HepG2 (cell line): ENCODE results near the gene ABCA2. TPM values are rescaled to one million over a fixed set of nuclear protein-coding genes. Genes with fewer than 3 reads are reported as not detected.

ENCODE experiments used
- ATAC-seq: fragments of 200-7000 bp; cut with Tn5 transposase; 3 replicates; pipeline ENCODE4 v1.9.1; 2020; ENCODE audit warnings: mild to moderate bottlenecking, moderate library complexity
- BruUV-seq: library from RNA; stranded (reverse); fragments of 400-500 nt; replicated peaks from 2 replicates; lab custom pipeline; 2021; lab: Mats Ljungman, UMichigan
- CTCF ChIA-PET: fragments of 300-600 bp; formaldehyde crosslinking; extraction: SDS; loops from one replicate; lab custom pipeline; 2021; ENCODE audit warnings: low total read pairs, inconsistent platforms, low intra/inter-chr PET ratio; lab: Yijun Ruan, JAX
- POLR2A ChIA-PET: fragments of 350-600 bp; sonication (Branson Sonifier 250); formaldehyde crosslinking; loops from one replicate; lab custom pipeline; 2020; ENCODE audit warnings: antibody characterized with exemption, inconsistent platforms; lab: Yijun Ruan, JAX
- DNase-seq: peaks from one replicate; pipeline ENCODE4 v3.0.0-alpha.2; 2015; ENCODE audit warnings: low spot score
- FAIRE-seq: peaks from 3 replicates; lab custom pipeline; 2011; peaks lifted over from hg19 to GRCh38; lab: Jason Lieb, UNC
- H2AFZ ChIP-seq: one replicate; pipeline ENCODE4 v1.6.1; 2011; ENCODE audit warnings: low read length, inconsistent platforms
- H3K27ac ChIP-seq: fragments of 300-600 bp; 3 replicates; pipeline ENCODE4 v1.8.0; 2011; ENCODE audit warnings: mixed run types, mild to moderate bottlenecking, mixed read lengths, low read length, inconsistent platforms; ENCODE audit not compliant: insufficient read depth; ENCODE audit errors: extremely low read length
- H3K27me3 ChIP-seq, 2 experiments: fragments of 200-600 bp in 1 of 2; 2 replicates in 1 of 2; 3 replicates in 1 of 2; pipeline versions ENCODE4 v1.6.0 to v1.8.0; 2011; ENCODE audit warnings: low read length in 2 of 2, mild to moderate bottlenecking in 2 of 2, moderate library complexity in 2 of 2, inconsistent platforms in 1 of 2; ENCODE audit not compliant: insufficient read depth in 2 of 2, control insufficient read depth in 1 of 2
- H3K36me3 ChIP-seq, 2 experiments: fragments of 200-600 bp in 1 of 2; replicated peaks in 1 of 2; 2 replicates in 1 of 2; 3 replicates in 1 of 2; pipeline versions ENCODE4 v1.5.1 to v1.8.0; 2011; ENCODE audit warnings: low read length in 2 of 2, inconsistent platforms in 1 of 2; ENCODE audit not compliant: insufficient read depth in 2 of 2, control insufficient read depth in 1 of 2
- H3K4me1 ChIP-seq: 2 replicates; pipeline ENCODE4 v1.5.1; 2012; ENCODE audit warnings: low read length, inconsistent platforms; ENCODE audit not compliant: insufficient read depth
- H3K4me2 ChIP-seq: 2 replicates; pipeline ENCODE4 v1.6.0; 2011; ENCODE audit warnings: low read depth, low read length, inconsistent platforms
- H3K4me3 ChIP-seq, 3 experiments: fragments of 200-600 bp in 1 of 3; sonication (generic), shearing (Covaris generic) in 1 of 3; replicated peaks in 1 of 3; 2 replicates each; pipeline ENCODE4 v1.5.1; 2011 to 2016; ENCODE audit warnings: low read length in 3 of 3, inconsistent platforms in 2 of 3, low read depth in 2 of 3, mild to moderate bottlenecking in 2 of 3, control low read depth in 1 of 3, mixed read lengths in 1 of 3; ENCODE audit not compliant: insufficient read depth in 1 of 3
- H3K79me2 ChIP-seq: one replicate; pipeline ENCODE4 v1.6.1; 2011; ENCODE audit warnings: low read length, inconsistent platforms; ENCODE audit not compliant: insufficient read depth
- H3K9ac ChIP-seq: 2 replicates; pipeline ENCODE4 v1.6.0; 2011; ENCODE audit warnings: mild to moderate bottlenecking, low read depth, low read length, inconsistent platforms; ENCODE audit not compliant: insufficient read depth
- H3K9me3 ChIP-seq: 2 replicates; pipeline ENCODE4 v1.5.1; 2012; ENCODE audit warnings: mild to moderate bottlenecking, low read length
- H4K20me1 ChIP-seq: 2 replicates; pipeline ENCODE4 v1.6.0; 2011; ENCODE audit warnings: inconsistent platforms, mild to moderate bottlenecking, low read length, moderate library complexity; ENCODE audit not compliant: insufficient read depth
- HNRNPL ChIP-seq: fragments of 200-400 bp; formaldehyde crosslinking; IDR thresholded peaks from 2 replicates; pipeline ENCODE4 v1.6.1; 2017; ENCODE audit warnings: mild to moderate bottlenecking, low read depth, low read length
- KAT7 ChIP-seq: IDR thresholded peaks from 2 replicates; pipeline ENCODE4 v1.6.1; 2018; ENCODE audit warnings: borderline replicate concordance, missing compliant biosample characterization
- MED8 ChIP-seq: sonication (generic); formaldehyde crosslinking; IDR thresholded peaks from 2 replicates; pipeline ENCODE4 v1.8.1; 2023; ENCODE audit warnings: mild to moderate bottlenecking, missing genetic modification reagents; ENCODE audit not compliant: insufficient replicate concordance
- MLXIP ChIP-seq: sonication (generic); formaldehyde crosslinking; IDR thresholded peaks from 2 replicates; pipeline ENCODE4 v1.9.0; 2021; ENCODE audit warnings: missing genetic modification reagents, borderline replicate concordance
- NR2C2 ChIP-seq: sonication (generic); formaldehyde crosslinking; IDR thresholded peaks from 2 replicates; pipeline ENCODE4 v1.4.0; 2020; ENCODE audit warnings: missing genetic modification reagents, mild to moderate bottlenecking, moderate library complexity, borderline replicate concordance
- SMAD3 ChIP-seq: sonication (generic); formaldehyde crosslinking; IDR thresholded peaks from 2 replicates; pipeline ENCODE4 v1.4.0; 2020; ENCODE audit warnings: missing genetic modification reagents
- SNAPC4 ChIP-seq: sonication (generic); formaldehyde crosslinking; IDR thresholded peaks from 2 replicates; pipeline ENCODE4 v1.4.0; 2020; ENCODE audit warnings: mild to moderate bottlenecking, missing genetic modification reagents
- ZFAT ChIP-seq: sonication (generic); formaldehyde crosslinking; conservative IDR thresholded peaks from 2 replicates; pipeline ENCODE4 v1.8.1; 2023; ENCODE audit warnings: missing genetic modification reagents, inconsistent platforms
- ZNF367 ChIP-seq: sonication (generic); formaldehyde crosslinking; IDR thresholded peaks from 2 replicates; pipeline ENCODE4 v1.4.0; 2020; ENCODE audit warnings: missing genetic modification reagents, borderline replicate concordance
- ZNF562 ChIP-seq: sonication (generic); formaldehyde crosslinking; IDR thresholded peaks from 2 replicates; pipeline ENCODE4 v1.8.0; 2022; ENCODE audit warnings: missing genetic modification reagents, borderline replicate concordance
- WGBS: methylation state at CpG from one replicate; pipeline ENCODE4 v1.1.6; 2017; ENCODE audit warnings: low lambda C conversion rate; 5-methylcytosine and 5-hydroxymethylcytosine counted together
- in situ Hi-C: cut with HindIII; loops from 2 replicates; pipeline ENCODE4 v1.10.0; 2017; ENCODE audit warnings: low pct_unique_long_range_greater_than_20kb; ENCODE audit not compliant: extremely low pct_ligation_motif_present
- intact Hi-C: fragments of 100-400 bp; cut with micrococcal nuclease; formaldehyde crosslinking; loops from one replicate; pipeline ENCODE4 v1.10.0; 2022; ENCODE audit not compliant: unreplicated experiment
- polyA plus RNA-seq, 8 experiments: library from polyadenylated mRNA; depleted of rRNA in 3 of 8; stranded (reverse) in 7 of 8; unstranded in 1 of 8; fragments of >200 nt; fragmentation: Illumina TruSeq in 4 of 8; extraction: Trizol in 4 of 8; gene quantifications; 2 replicates each; pipeline versions ENCODE4 v1.2.1 to v1.2.3, GENCODE V29; 2011 to 2016; ENCODE audit warnings: low read depth in 4 of 8, missing spikeins in 1 of 8, mixed read lengths in 1 of 8; ENCODE audit not compliant: insufficient read depth in 1 of 8
- total RNA-seq, 5 experiments: library from RNA; depleted of rRNA; stranded (reverse); fragments of >200 nt; fragmentation: Illumina TruSeq; extraction: Trizol; gene quantifications; 2 replicates each; pipeline ENCODE4 v1.2.3, GENCODE V29; 2016; ENCODE audit warnings: low read depth in 1 of 5
- TF ChIP-seq, protein P1 (sequence below): sonication (generic); formaldehyde crosslinking; IDR thresholded peaks from 2 replicates; pipeline ENCODE4 v1.9.0; 2022; ENCODE audit warnings: low read depth, missing genetic modification reagents
- TF ChIP-seq, protein P2 (sequence below): sonication (generic); IDR thresholded peaks from 2 replicates; pipeline ENCODE4 v1.6.1; 2016; ENCODE audit warnings: low read depth, borderline replicate concordance

Gene ABCA2
- total and polyA plus RNA-seq, 2 of the 13 experiments (the other 11 are each of a cell fraction or from before 2014, with no cell fraction given), result 2.9 to 19.2 TPM

GRCh38 chr9:137023157-137023556 is 4.9 kb downstream of the ABCA2 start (continued):
- TF ChIP-seq, protein P1, sequence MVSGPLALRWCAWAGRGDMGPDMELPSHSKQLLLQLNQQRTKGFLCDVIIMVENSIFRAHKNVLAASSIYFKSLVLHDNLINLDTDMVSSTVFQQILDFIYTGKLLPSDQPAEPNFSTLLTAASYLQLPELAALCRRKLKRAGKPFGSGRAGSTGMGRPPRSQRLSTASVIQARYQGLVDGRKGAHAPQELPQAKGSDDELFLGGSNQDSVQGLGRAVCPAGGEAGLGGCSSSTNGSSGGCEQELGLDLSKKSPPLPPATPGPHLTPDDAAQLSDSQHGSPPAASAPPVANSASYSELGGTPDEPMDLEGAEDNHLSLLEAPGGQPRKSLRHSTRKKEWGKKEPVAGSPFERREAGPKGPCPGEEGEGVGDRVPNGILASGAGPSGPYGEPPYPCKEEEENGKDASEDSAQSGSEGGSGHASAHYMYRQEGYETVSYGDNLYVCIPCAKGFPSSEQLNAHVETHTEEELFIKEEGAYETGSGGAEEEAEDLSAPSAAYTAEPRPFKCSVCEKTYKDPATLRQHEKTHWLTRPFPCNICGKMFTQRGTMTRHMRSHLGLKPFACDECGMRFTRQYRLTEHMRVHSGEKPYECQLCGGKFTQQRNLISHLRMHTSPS (CRISPR knock-in tag), result peak; percentile 31; the same call in 1 of the 2 replicates
- TF ChIP-seq NR2C2 (CRISPR knock-in tag) (peak; percentile 81), ZNF562 (no peak), HNRNPL (peak; percentile 34; the same call in 1 of the 2 replicates)
- TF ChIP-seq, protein P2, sequence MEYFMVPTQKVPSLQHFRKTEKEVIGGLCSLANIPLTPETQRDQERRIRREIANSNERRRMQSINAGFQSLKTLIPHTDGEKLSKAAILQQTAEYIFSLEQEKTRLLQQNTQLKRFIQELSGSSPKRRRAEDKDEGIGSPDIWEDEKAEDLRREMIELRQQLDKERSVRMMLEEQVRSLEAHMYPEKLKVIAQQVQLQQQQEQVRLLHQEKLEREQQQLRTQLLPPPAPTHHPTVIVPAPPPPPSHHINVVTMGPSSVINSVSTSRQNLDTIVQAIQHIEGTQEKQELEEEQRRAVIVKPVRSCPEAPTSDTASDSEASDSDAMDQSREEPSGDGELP, result peak; percentile 74

DNA sequence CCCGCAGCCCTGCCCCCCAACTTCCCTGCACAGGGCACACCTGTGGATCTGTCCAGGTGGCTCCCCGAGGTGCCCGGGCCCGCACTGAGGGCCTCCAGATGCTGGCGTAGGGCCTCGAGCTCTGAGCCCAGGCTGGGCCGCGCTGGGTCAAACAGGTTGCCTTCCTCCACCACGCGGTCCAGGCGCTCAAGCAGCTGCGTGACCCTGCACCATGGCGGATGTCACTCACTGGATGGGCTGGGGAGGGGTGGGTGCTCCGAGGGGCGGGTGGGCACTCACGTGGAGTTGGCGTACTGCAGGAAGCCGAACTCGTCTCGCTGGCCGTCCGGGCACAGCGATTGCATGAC is 5.4 kb downstream of the ABCA2 start:
- ATAC-seq, result peak; percentile 3; the same call in 2 of the 3 replicates
- TF ChIP-seq SNAPC4 (CRISPR knock-in tag) (no peak), ZFAT (CRISPR knock-in tag) (no peak), MED8 (CRISPR knock-in tag) (no peak), ZNF367 (CRISPR knock-in tag) (no peak), MLXIP (no peak), KAT7 (no peak), SMAD3 (CRISPR knock-in tag) (no peak)

More for the DNA sequence above, 5.4 kb downstream of the ABCA2 start:
- DNase-seq, result no peak
- intact Hi-C loops, result no loop called here
- no peaks in the 10 kb centered on the region for H3K36me3 ChIP-seq
- no peaks in the 10 kb centered on the region for H4K20me1 ChIP-seq
- no peak overlapping the region; a peak in 1 of 6 replicates for H3K4me3 ChIP-seq
- in situ Hi-C loops, result no loop called here
- BruUV-seq, result no TSS peak
- H3K79me2 ChIP-seq, result no peaks in the 10 kb centered on the region
- peaks cover 61% of the 10 kb centered on the region for H3K4me1 ChIP-seq
- H3K9me3 ChIP-seq, result no peaks in the 10 kb centered on the region
- H3K9ac ChIP-seq, result peak overlapping the region; percentile 11; the same call in 1 of the 2 replicates
- H3K27ac ChIP-seq, result peak overlapping the region; percentile 36
- no peak overlapping the region for H2AFZ ChIP-seq
- no peak for FAIRE-seq
- 81% methylated on average over 22 of the region's 23 CpGs for WGBS
- H3K4me2 ChIP-seq, result peak overlapping the region; percentile 45; the same call in 1 of the 2 replicates
- ChIA-PET POLR2A (interaction anchor here (0.7 to 1.7 kb wide), 8 partner anchors 9 to 223 kb away, joined by 3 to 6 read pairs (median 4); partner anchors contain the start of genes CLIC3, FUT7 and PAXX), CTCF (no interaction called here)
- peaks cover 0 to 5% of the 10 kb centered on the region in 2 experiments; a peak in 1 of 5 replicates for H3K27me3 ChIP-seq
